A549 (cell line): Measurements from ENCODE around the gene IGFL4. TPM values are rescaled to one million over a fixed set of nuclear protein-coding genes. Genes with fewer than 3 reads are reported as not detected.

Experiments used
- ATAC-seq, 2 experiments: fragments of 200-7000 bp in 1 of 2; fragments of >200 bp in 1 of 2; cut with Nextera tagmentation in 1 of 2; cut with Tn5 transposase in 1 of 2; 3 replicates each; pipeline versions ENCODE4 v1.8.0 to v1.9.1; 2018 to 2020; ENCODE audit warnings: mild to moderate bottlenecking in 1 of 2, moderate library complexity in 1 of 2
- CTCF ChIA-PET: fragments of 300-600 bp; sonication (Branson Sonifier 250); formaldehyde crosslinking; extraction: SDS; loops from one replicate; lab custom pipeline; 2021; ENCODE audit warnings: antibody characterized with exemption, inconsistent platforms; lab: Yijun Ruan, JAX
- POLR2A ChIA-PET: fragments of 350-600 bp; formaldehyde crosslinking; extraction: SDS; loops from one replicate; lab custom pipeline; 2021; ENCODE audit warnings: antibody characterized with exemption, inconsistent platforms; lab: Yijun Ruan, JAX
- DNase-seq, 2 experiments: peaks; one replicate each; pipeline versions ENCODE4 v3.0.0 to v3.0.0-alpha.2; 2011 to 2016; ENCODE audit warnings: low read depth in 1 of 2, low spot score in 1 of 2
- FAIRE-seq: peaks from 2 replicates; lab custom pipeline; 2011; peaks lifted over from hg19 to GRCh38; lab: Jason Lieb, UNC
- H3K27ac ChIP-seq, 2 experiments: fragments of >200 bp; sonication (Bioruptor Twin); formaldehyde crosslinking; 3 replicates each; pipeline ENCODE4 v1.5.1; 2016 to 2017
- H3K4me1 ChIP-seq: fragments of >200 bp; sonication (Bioruptor Twin); formaldehyde crosslinking; 3 replicates; pipeline ENCODE4 v1.6.1; 2016
- H3K4me2 ChIP-seq: fragments of >200 bp; sonication (Bioruptor Twin); formaldehyde crosslinking; 3 replicates; pipeline ENCODE4 v1.6.1; 2016
- H3K4me3 ChIP-seq: fragments of >200 bp; sonication (Bioruptor Twin); formaldehyde crosslinking; 3 replicates; pipeline ENCODE4 v1.5.1; 2016
- H3K9me3 ChIP-seq: fragments of >200 bp; sonication (Bioruptor Twin); formaldehyde crosslinking; 3 replicates; pipeline ENCODE4 v1.6.1; 2016
- ATOH8 ChIP-seq: fragments of 250-450 bp; sonication (Bioruptor Pico); IDR thresholded peaks from 2 replicates; pipeline ENCODE4 v1.5.0; 2020; ENCODE audit warnings: low read depth, mild to moderate bottlenecking, moderate library complexity
- BHLHE40 ChIP-seq: IDR thresholded peaks from 2 replicates; pipeline ENCODE4 v1.6.1; 2012; ENCODE audit warnings: low read depth, low read length, inconsistent platforms
- CEBPB ChIP-seq, 2 experiments: fragments of >200 bp in 1 of 2; sonication (Bioruptor Twin) in 1 of 2; formaldehyde crosslinking in 1 of 2; IDR thresholded peaks; 2 replicates each; pipeline ENCODE4 v1.6.1; 2012 to 2016
- EHMT2 ChIP-seq: fragments of 200-600 bp; sonication (generic); IDR thresholded peaks from 2 replicates; pipeline ENCODE4 v1.6.1; 2016; ENCODE audit warnings: antibody characterized with exemption, low read depth, mild to moderate bottlenecking, moderate library complexity
- FOSB ChIP-seq: fragments of 250-450 bp; sonication (Bioruptor Pico); IDR thresholded peaks from 2 replicates; pipeline ENCODE4 v1.5.0; 2020; ENCODE audit warnings: mild to moderate bottlenecking, moderate library complexity
- HOXB13 ChIP-seq: fragments of 250-450 bp; sonication (Bioruptor Pico); IDR thresholded peaks from 2 replicates; pipeline ENCODE4 v1.5.0; 2020; ENCODE audit warnings: low read depth, mild to moderate bottlenecking, moderate library complexity
- HOXB5 ChIP-seq: fragments of 250-450 bp; sonication (Bioruptor Pico); IDR thresholded peaks from 2 replicates; pipeline ENCODE4 v1.5.0; 2020; ENCODE audit warnings: mild to moderate bottlenecking, moderate library complexity
- JUNB ChIP-seq: fragments of >200 bp; sonication (Bioruptor Twin); formaldehyde crosslinking; IDR thresholded peaks from 2 replicates; pipeline ENCODE4 v1.6.1; 2016
- KDM5A ChIP-seq: fragments of 200-600 bp; sonication (generic); IDR thresholded peaks from 2 replicates; pipeline ENCODE4 v1.6.1; 2016; ENCODE audit warnings: antibody characterized with exemption, mild to moderate bottlenecking
- MAFK ChIP-seq: fragments of 450-650 bp; IDR thresholded peaks from 2 replicates; pipeline ENCODE4 v1.6.1; 2014; ENCODE audit not compliant: partially characterized antibody
- POLR2A ChIP-seq: IDR thresholded peaks from 2 replicates; pipeline ENCODE4 v1.6.1; 2012; ENCODE audit warnings: mild to moderate bottlenecking, low read length
- RCOR1 ChIP-seq: fragments of 150-350 bp; IDR thresholded peaks from 2 replicates; pipeline ENCODE4 v1.6.1; 2014; ENCODE audit warnings: antibody characterized with exemption, low read length, low read depth
- REST ChIP-seq: fragments of 200-600 bp; sonication (generic); IDR thresholded peaks from 2 replicates; pipeline ENCODE4 v1.6.1; 2016; ENCODE audit warnings: antibody characterized with exemption, mild to moderate bottlenecking, moderate library complexity
- SREBF2 ChIP-seq: fragments of 450-650 bp; IDR thresholded peaks from 2 replicates; pipeline ENCODE4 v1.6.1; 2014; ENCODE audit warnings: mild to moderate bottlenecking, moderate library complexity
- TFCP2L1 ChIP-seq: fragments of 250-450 bp; sonication (Bioruptor Pico); IDR thresholded peaks from 2 replicates; pipeline ENCODE4 v1.5.0; 2021; ENCODE audit warnings: mild to moderate bottlenecking
- TP53 ChIP-seq: fragments of 250-450 bp; sonication (Bioruptor Pico); IDR thresholded peaks from 2 replicates; pipeline ENCODE4 v1.5.0; 2021; ENCODE audit warnings: mild to moderate bottlenecking, moderate library complexity
- USF2 ChIP-seq: fragments of 450-650 bp; IDR thresholded peaks from 2 replicates; pipeline ENCODE4 v1.6.1; 2014; ENCODE audit warnings: antibody characterized with exemption
- ZC3H11A ChIP-seq: fragments of 450-650 bp; IDR thresholded peaks from 2 replicates; pipeline ENCODE4 v1.6.1; 2014; ENCODE audit warnings: antibody characterized with exemption, mild to moderate bottlenecking
- ZFP36 ChIP-seq: fragments of 450-650 bp; IDR thresholded peaks from 2 replicates; pipeline ENCODE4 v1.6.1; 2014; ENCODE audit warnings: borderline replicate concordance; ENCODE audit not compliant: partially characterized antibody
- WGBS: methylation state at CpG from one replicate; pipeline ENCODE4 v1.1.6; 2017; ENCODE audit errors: missing lambda C conversion rate; 5-methylcytosine and 5-hydroxymethylcytosine counted together
- polyA plus RNA-seq, 4 experiments: library from polyadenylated mRNA; depleted of rRNA in 3 of 4; stranded (reverse); fragments of >200 nt; fragmentation: RNase III in 1 of 4; extraction: RNeasy Plus Mini Kit Qiagen cat#74134 plus additional on column Dnase treatment in 1 of 4; gene quantifications; 2 replicates in 3 of 4; 3 replicates in 1 of 4; pipeline ENCODE4 v1.2.3, GENCODE V29; 2011 to 2017
- TF ChIP-seq, protein P1 (sequence below): fragments of 150-350 bp; IDR thresholded peaks from 2 replicates; pipeline ENCODE4 v1.6.1; 2014; ENCODE audit warnings: low read depth, mild to moderate bottlenecking, low read length
- TF ChIP-seq, protein P2 (sequence below): IDR thresholded peaks from 2 replicates; pipeline ENCODE4 v1.6.1; 2012

Gene IGFL4
- polyA plus RNA-seq, 2 of the 4 experiments (the other 2 are of a cell fraction): 1.7 to 3.1 TPM

- WGBS: 74% methylated on average over 11 of the region's 11 CpGs
- Histone ChIP-seq H3K4me1 (peaks cover 4% of the 10 kb centered on the region; the same call in 2 of the 3 replicates), H3K27ac (no peak overlapping the region), H3K4me2 (no peak overlapping the region), H3K4me3 (no peak overlapping the region), H3K9me3 (no peaks in the 10 kb centered on the region)
- TF ChIP-seq JUNB (no peak), USF2 (no peak), MAFK (no peak), RCOR1 (no peak), HOXB13 (CRISPR knock-in tag) (no peak), ATOH8 (no peak), POLR2A (no peak), REST (no peak), TFCP2L1 (CRISPR knock-in tag) (no peak), ZFP36 (no peak), CEBPB (IDR thresholded peaks at IDR 0.05) (no peak), HOXB5 (no peak), TP53 (CRISPR knock-in tag) (no peak), EHMT2 (no peak)
- TF ChIP-seq, protein P1, sequence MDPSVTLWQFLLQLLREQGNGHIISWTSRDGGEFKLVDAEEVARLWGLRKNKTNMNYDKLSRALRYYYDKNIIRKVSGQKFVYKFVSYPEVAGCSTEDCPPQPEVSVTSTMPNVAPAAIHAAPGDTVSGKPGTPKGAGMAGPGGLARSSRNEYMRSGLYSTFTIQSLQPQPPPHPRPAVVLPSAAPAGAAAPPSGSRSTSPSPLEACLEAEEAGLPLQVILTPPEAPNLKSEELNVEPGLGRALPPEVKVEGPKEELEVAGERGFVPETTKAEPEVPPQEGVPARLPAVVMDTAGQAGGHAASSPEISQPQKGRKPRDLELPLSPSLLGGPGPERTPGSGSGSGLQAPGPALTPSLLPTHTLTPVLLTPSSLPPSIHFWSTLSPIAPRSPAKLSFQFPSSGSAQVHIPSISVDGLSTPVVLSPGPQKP: no peak
- FAIRE-seq (no peak), DNase-seq (peak in 1 of 2 experiments; percentile 34), ATAC-seq (peak; percentile 11 to 28; a peak in 3 of 6 replicates)
- ChIA-PET POLR2A (no interaction called here), CTCF (interaction anchor here (0.7 to 23.2 kb wide), 11 partner anchors 11 to 242 kb away, joined by 3 to 1009 read pairs (median 5); no protein-coding TSS in a partner anchor)
Measured at GRCh38 chr19:46021531-46022041, 19.2 kb downstream of the IGFL4 start.

GRCh38 chr19:46020819-46021125 is 20.0 kb downstream of the IGFL4 start:
- POLR2A ChIA-PET: no interaction called here
- ATAC-seq (no peak), DNase-seq (no peak), FAIRE-seq (no peak)
- H3K27ac ChIP-seq: no peak overlapping the region
- H3K9me3 ChIP-seq: no peaks in the 10 kb centered on the region
- H3K4me1 ChIP-seq: peaks cover 9% of the 10 kb centered on the region
- TF ChIP-seq BHLHE40 (no peak), FOSB (CRISPR knock-in tag) (no peak)
- CTCF ChIA-PET: interaction anchor here (0.7 to 23.2 kb wide), 15 partner anchors 7 to 326 kb away, joined by 3 to 1009 read pairs (median 5); partner anchors contain the start of gene PPP5C
- no peak overlapping the region for H3K4me3 ChIP-seq
- WGBS: 82% methylated on average over 7 of the region's 7 CpGs
- no peak overlapping the region for H3K4me2 ChIP-seq

- FAIRE-seq (no peak), ATAC-seq (no peak), DNase-seq (no peak)
- 90% methylated on average over 13 of the region's 13 CpGs for WGBS
- H3K4me3 ChIP-seq: no peak overlapping the region
- peaks cover 20% of the 10 kb centered on the region for H3K4me1 ChIP-seq
- no peaks in the 10 kb centered on the region for H3K9me3 ChIP-seq
- CTCF ChIA-PET: interaction anchor here (0.7 to 23.2 kb wide), 15 partner anchors 8 to 251 kb away, joined by 3 to 1009 read pairs (median 5); partner anchors contain the start of gene CCDC61
- POLR2A ChIA-PET: no interaction called here
- no peak overlapping the region for H3K27ac ChIP-seq
- no peak overlapping the region for H3K4me2 ChIP-seq
- TF ChIP-seq SREBF2 (no peak), ZC3H11A (no peak), ATOH8 (no peak), TP53 (CRISPR knock-in tag) (no peak), REST (no peak), EHMT2 (no peak), KDM5A (no peak)
- TF ChIP-seq, protein P2, sequence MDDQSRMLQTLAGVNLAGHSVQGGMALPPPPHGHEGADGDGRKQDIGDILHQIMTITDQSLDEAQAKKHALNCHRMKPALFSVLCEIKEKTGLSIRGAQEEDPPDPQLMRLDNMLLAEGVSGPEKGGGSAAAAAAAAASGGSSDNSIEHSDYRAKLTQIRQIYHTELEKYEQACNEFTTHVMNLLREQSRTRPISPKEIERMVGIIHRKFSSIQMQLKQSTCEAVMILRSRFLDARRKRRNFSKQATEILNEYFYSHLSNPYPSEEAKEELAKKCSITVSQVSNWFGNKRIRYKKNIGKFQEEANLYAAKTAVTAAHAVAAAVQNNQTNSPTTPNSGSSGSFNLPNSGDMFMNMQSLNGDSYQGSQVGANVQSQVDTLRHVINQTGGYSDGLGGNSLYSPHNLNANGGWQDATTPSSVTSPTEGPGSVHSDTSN: no peak
Measured at GRCh38 chr19:46019270-46019669, 21.5 kb downstream of the IGFL4 start.
